T-cell (primary cell): ENCODE results near the gene COPE. TPM values are rescaled to one million over a fixed set of nuclear protein-coding genes. Genes with fewer than 3 reads are reported as not detected.
A peak's percentile ranks its signal among the peaks of the same experiment; 100 is the strongest.

ENCODE experiments used
- ATAC-seq, 4 experiments: fragments of 200-7000 bp in 3 of 4; fragments of 150-1000 bp in 1 of 4; cut with Tn5 transposase; replicated peaks in 1 of 4; 1 replicate in 3 of 4; 2 replicates in 1 of 4; pipeline ENCODE4 v1.10.0; 2021; ENCODE audit warnings: moderate library complexity in 3 of 4, mild to moderate bottlenecking in 2 of 4, moderate number of reproducible peaks in 1 of 4
- CTCF ChIA-PET, 2 donors: fragments of 300-600 bp; sonication (Branson Sonifier 250); formaldehyde crosslinking; loops; one replicate each; lab custom pipeline; 2022; ENCODE audit warnings: antibody characterized with exemption in 2 of 2; lab: Charles Lee
- POLR2A ChIA-PET, 2 donors: fragments of 300-600 bp; sonication (Branson Sonifier 250); formaldehyde crosslinking; loops; one replicate each; lab custom pipeline; 2022; ENCODE audit warnings: antibody characterized with exemption in 2 of 2; lab: Charles Lee
- DNase-seq, 35 experiments: peaks; one replicate each; pipeline versions ENCODE4 v3.0.0 to v3.0.0-alpha.2; 2013 to 2023
- H3K27ac ChIP-seq: one replicate; pipeline ENCODE4 v1.5.1; 2013; ENCODE audit warnings: low read length
- H3K27me3 ChIP-seq, 2 experiments: replicated peaks in 1 of 2; 1 replicate in 1 of 2; 2 replicates in 1 of 2; pipeline versions ENCODE4 v1.6.1 to v1.7.0; 2013; ENCODE audit warnings: low read length in 1 of 2, mixed read lengths in 1 of 2; ENCODE audit not compliant: control insufficient read depth in 2 of 2, insufficient read depth in 2 of 2; ENCODE audit errors: extremely low read depth in 1 of 2
- H3K36me3 ChIP-seq, 2 donors: 1 replicate in 1 of 2; 2 replicates in 1 of 2; pipeline versions ENCODE4 v1.6.1 to v1.7.0; 2013; ENCODE audit warnings: low read length in 1 of 2; ENCODE audit not compliant: control insufficient read depth in 2 of 2, insufficient read depth in 1 of 2; ENCODE audit errors: extremely low read depth in 1 of 2
- H3K4me1 ChIP-seq, 2 experiments: 1 replicate in 1 of 2; 2 replicates in 1 of 2; pipeline versions ENCODE4 v1.6.1 to v1.7.0; 2013; ENCODE audit warnings: low read length in 2 of 2, mixed read lengths in 1 of 2; ENCODE audit not compliant: insufficient read depth in 2 of 2, control insufficient read depth in 1 of 2; ENCODE audit errors: extremely low read depth in 1 of 2
- H3K4me3 ChIP-seq, 2 donors: 1 replicate in 1 of 2; 2 replicates in 1 of 2; pipeline versions ENCODE4 v1.5.1 to v1.7.0; 2013; ENCODE audit warnings: mild to moderate bottlenecking in 2 of 2, low read length in 1 of 2, moderate library complexity in 1 of 2; ENCODE audit not compliant: control insufficient read depth in 1 of 2; ENCODE audit errors: extremely low read depth in 1 of 2
- H3K9me3 ChIP-seq: 2 replicates; pipeline ENCODE4 v1.7.0; 2013
- H3K27ac Mint-ChIP-seq, 2 donors: one replicate each; pipeline ENCODE4 v1.8.0; 2020 to 2021; ENCODE audit warnings: mild to moderate bottlenecking in 2 of 2, mixed read lengths in 2 of 2
- H3K27me3 Mint-ChIP-seq, 2 donors: one replicate each; pipeline ENCODE4 v1.8.0; 2021 to 2022; ENCODE audit warnings: mixed read lengths in 2 of 2
- H3K36me3 Mint-ChIP-seq: one replicate; pipeline ENCODE4 v1.8.0; 2021; ENCODE audit warnings: mixed read lengths
- H3K4me1 Mint-ChIP-seq, 3 donors: one replicate each; pipeline ENCODE4 v1.8.0; 2020 to 2022; ENCODE audit warnings: mixed read lengths in 3 of 3, mild to moderate bottlenecking in 1 of 3
- H3K4me3 Mint-ChIP-seq, 3 donors: one replicate each; pipeline ENCODE4 v1.8.0; 2020 to 2022; ENCODE audit warnings: mild to moderate bottlenecking in 3 of 3, mixed read lengths in 3 of 3, moderate library complexity in 3 of 3
- H3K9me3 Mint-ChIP-seq, 3 donors: one replicate each; pipeline ENCODE4 v1.8.0; 2020 to 2022; ENCODE audit warnings: mixed read lengths in 3 of 3
- WGBS: methylation state at CpG from one replicate; pipeline ENCODE4 v1.1.5; 2013; ENCODE audit warnings: missing lambda C conversion rate; ENCODE audit not compliant: insufficient coverage; 5-methylcytosine and 5-hydroxymethylcytosine counted together
- total RNA-seq, 35 experiments: library from RNA in 6 of 35; stranded (reverse) in 6 of 35; fragments of 120-200 nt in 1 of 35; gene quantifications; one replicate each; pipeline versions ENCODE4 v1.2.1 to v1.2.4 and lab custom pipeline; 2013 to 2026

COPE gene
- total RNA-seq, 5 donors from 2014 or later (not counting 1 experiment from before 2014, with no cell fraction given) = 148 to 222 (median 189) TPM

- DNase-seq = no peak
- Histone ChIP-seq H3K27ac (no peak overlapping the region), H3K9me3 (no peaks in the 10 kb centered on the region), H3K27me3 (peaks cover 0 to 4% of the 10 kb centered on the region in 2 experiments), H3K4me3 (no peak overlapping the region), H3K36me3 (no peaks in the 10 kb centered on the region), H3K4me1 (peaks cover 0 to 4% of the 10 kb centered on the region in 2 experiments)
- CTCF ChIA-PET = no interaction called here
- ATAC-seq = no peak
- Mint-ChIP-seq H3K27ac (no peak overlapping the region), H3K4me1 (no peaks in the 10 kb centered on the region), H3K27me3 (no peaks in the 10 kb centered on the region), H3K4me3 (no peak overlapping the region), H3K9me3 (no peaks in the 10 kb centered on the region), H3K36me3 (no peaks in the 10 kb centered on the region)
- WGBS = 87% methylated on average over 7 of the region's 7 CpGs
- POLR2A ChIA-PET = no interaction called here
Measured at GRCh38 chr19:18881491-18881890, 37.7 kb downstream of the COPE start.

- no peaks in the 10 kb centered on the region for H3K9me3 Mint-ChIP-seq
- DNase-seq (peak in 13 of 35 experiments; percentile 8 to 47 (median 18)), ATAC-seq (peak; percentile 38 to 69 (median 50))
- POLR2A ChIA-PET = no interaction called here
- Histone ChIP-seq H3K36me3 (no peaks in the 10 kb centered on the region), H3K4me3 (no peak overlapping the region), H3K27ac (no peak overlapping the region), H3K27me3 (no peaks in the 10 kb centered on the region), H3K4me1 (peaks cover 0 to 4% of the 10 kb centered on the region in 2 experiments), H3K9me3 (no peaks in the 10 kb centered on the region)
- no peaks in the 10 kb centered on the region for H3K36me3 Mint-ChIP-seq
- no peak overlapping the region for H3K4me3 Mint-ChIP-seq
- CTCF ChIA-PET = no interaction called here
- H3K27me3 Mint-ChIP-seq = no peaks in the 10 kb centered on the region
- H3K4me1 Mint-ChIP-seq = no peaks in the 10 kb centered on the region
- 66% methylated on average over 12 of the region's 13 CpGs for WGBS
- H3K27ac Mint-ChIP-seq = no peak overlapping the region
Measured at GRCh38 chr19:18879579-18880373, 39.4 kb downstream of the COPE start.

GRCh38 chr19:18878858-18879578 lies 40.2 kb downstream of the COPE start:
- Mint-ChIP-seq H3K27ac (no peak overlapping the region), H3K4me3 (no peak overlapping the region), H3K4me1 (no peaks in the 10 kb centered on the region), H3K36me3 (no peaks in the 10 kb centered on the region), H3K27me3 (peaks cover 0 to 3% of the 10 kb centered on the region in 2 donors), H3K9me3 (no peaks in the 10 kb centered on the region)
- no peaks in the 10 kb centered on the region for H3K36me3 ChIP-seq
- H3K4me3 ChIP-seq = no peak overlapping the region
- no peaks in the 10 kb centered on the region for H3K27me3 ChIP-seq
- DNase-seq (no peak), ATAC-seq (no peak)
- no peak overlapping the region for H3K27ac ChIP-seq
- 92% methylated on average over 27 of the region's 34 CpGs for WGBS
- CTCF ChIA-PET = no interaction called here
- H3K9me3 ChIP-seq = no peaks in the 10 kb centered on the region
- POLR2A ChIA-PET = no interaction called here
- peaks cover 0 to 4% of the 10 kb centered on the region in 2 experiments for H3K4me1 ChIP-seq

- H3K27me3 ChIP-seq = no peaks in the 10 kb centered on the region
- H3K9me3 Mint-ChIP-seq = no peaks in the 10 kb centered on the region
- no peaks in the 10 kb centered on the region for H3K4me1 Mint-ChIP-seq
- DNase-seq = no peak
- no peak overlapping the region for H3K4me3 ChIP-seq
- H3K27ac ChIP-seq = no peak overlapping the region
- ChIA-PET POLR2A (no interaction called here), CTCF (no interaction called here)
- H3K27me3 Mint-ChIP-seq = peaks cover 0 to 3% of the 10 kb centered on the region in 2 donors
- 90% methylated on average over 21 of the region's 25 CpGs for WGBS
- no peak overlapping the region for H3K4me3 Mint-ChIP-seq
- H3K4me1 ChIP-seq = peaks cover 0 to under 1% of the 10 kb centered on the region in 2 experiments
- no peaks in the 10 kb centered on the region for H3K36me3 Mint-ChIP-seq
- no peak for ATAC-seq
- H3K36me3 ChIP-seq = no peaks in the 10 kb centered on the region
- H3K27ac Mint-ChIP-seq = no peak overlapping the region
- no peaks in the 10 kb centered on the region for H3K9me3 ChIP-seq
Measured at GRCh38 chr19:18878058-18878797, 41.0 kb downstream of the COPE start.

- H3K27ac Mint-ChIP-seq = no peak overlapping the region
- H3K27me3 Mint-ChIP-seq = peaks cover 0 to 3% of the 10 kb centered on the region in 2 donors
- H3K4me3 Mint-ChIP-seq = no peak overlapping the region
- no peaks in the 10 kb centered on the region for H3K36me3 ChIP-seq
- peaks cover 2 to 4% (median 3%) of the 10 kb centered on the region in 3 donors for H3K4me1 Mint-ChIP-seq
- 88% methylated on average over 7 of the region's 7 CpGs for WGBS
- no peak overlapping the region for H3K4me3 ChIP-seq
- ChIA-PET POLR2A (interaction anchor here in 1 of 2 donors (0.6 kb wide), 1 partner anchor 27 kb away, joined by 4 read pairs; no protein-coding TSS in a partner anchor), CTCF (no interaction called here)
- H3K9me3 Mint-ChIP-seq = no peaks in the 10 kb centered on the region
- no peaks in the 10 kb centered on the region for H3K36me3 Mint-ChIP-seq
- DNase-seq = no peak
- ATAC-seq = no peak
- H3K27me3 ChIP-seq = no peaks in the 10 kb centered on the region
- H3K4me1 ChIP-seq = no peaks in the 10 kb centered on the region
- no peak overlapping the region for H3K27ac ChIP-seq
- no peaks in the 10 kb centered on the region for H3K9me3 ChIP-seq
Measured at GRCh38 chr19:18876865-18877264, 42.3 kb downstream of the COPE start.

- no peak overlapping the region for H3K27ac ChIP-seq
- no peak overlapping the region for H3K4me3 ChIP-seq
- no peaks in the 10 kb centered on the region for H3K36me3 ChIP-seq
- Mint-ChIP-seq H3K36me3 (peaks cover 3% of the 10 kb centered on the region), H3K4me1 (peaks cover 9 to 13% (median 10%) of the 10 kb centered on the region in 3 donors), H3K27ac (no peak overlapping the region), H3K4me3 (no peak overlapping the region), H3K27me3 (peaks cover 8 to 9% of the 10 kb centered on the region in 2 donors), H3K9me3 (no peaks in the 10 kb centered on the region)
- peaks cover 0 to 2% of the 10 kb centered on the region in 2 experiments for H3K4me1 ChIP-seq
- DNase-seq (no peak), ATAC-seq (no peak)
- no peaks in the 10 kb centered on the region for H3K9me3 ChIP-seq
- POLR2A ChIA-PET = no interaction called here
- H3K27me3 ChIP-seq = peaks cover 0 to 6% of the 10 kb centered on the region in 2 experiments
- WGBS = 94% methylated on average over 3 of the region's 5 CpGs
- CTCF ChIA-PET = interaction anchor here in 1 of 2 donors (0.5 kb wide), 1 partner anchor 1313 kb away, joined by 3 read pairs; no protein-coding TSS in a partner anchor
Measured at GRCh38 chr19:18875726-18876125, 43.5 kb downstream of the COPE start.
